Keratinocyte (primary cell): ENCODE measurements around the gene TARBP2.

Experiments
- CTCF ChIP-seq, 3 experiments: IDR thresholded peaks in 1 of 3; conservative IDR thresholded peaks in 1 of 3; optimal IDR thresholded peaks in 1 of 3; 2 replicates in 2 of 3; 3 replicates in 1 of 3; pipeline versions ENCODE3 to v1.5.1; 2011; ENCODE audit warnings: low read length in 3 of 3, mild to moderate bottlenecking in 3 of 3, moderate library complexity in 2 of 3, control low read depth in 1 of 3, inconsistent platforms in 1 of 3; ENCODE audit not compliant: insufficient read depth in 2 of 3; ENCODE audit errors: extremely low read depth in 1 of 3
- EZH2 ChIP-seq: IDR thresholded peaks from one replicate; pipeline ENCODE4 v1.6.1; 2012; ENCODE audit warnings: inconsistent platforms, mild to moderate bottlenecking, low read length, moderate library complexity

- TF ChIP-seq CTCF (optimal IDR thresholded peaks at IDR 0.05 in 1 of 3, IDR thresholded peaks at IDR 0.05 in 1 of 3, conservative IDR thresholded peaks at IDR 0.05 in 1 of 3; ENCODE audit: extremely low read depth in 1 of 3, insufficient read depth in 2 of 3, low read length in 3 of 3) (no peak), EZH2 (no peak)
Observed at GRCh38 chr12:53492830-53493609, 8.1 kb upstream of the TARBP2 start.
